ENCODE data around the gene DCC.

DCC gene

GRCh38 chr18:52605345-52605744 is 265.3 kb downstream of the DCC start:
- DNase-seq (ENCODE audit: low read depth), result no peak
- Histone ChIP-seq H3K9ac (ENCODE audit: low read length) (no peak overlapping the region), H3K4me1 (ENCODE audit: control insufficient read depth, insufficient read depth, low read length) (no peaks in the 10 kb centered on the region), H3K4me3 (ENCODE audit: low read length) (no peak overlapping the region), H3K36me3 (ENCODE audit: control insufficient read depth, insufficient read depth, low read length, severe bottlenecking) (no peaks in the 10 kb centered on the region), H3K9me3 (ENCODE audit: control insufficient read depth, low read length) (no peaks in the 10 kb centered on the region), H3K27me3 (replicated peaks; ENCODE audit: control insufficient read depth, insufficient read depth, low read length) (no peaks in the 10 kb centered on the region)

GRCh38 chr18:52607985-52608384 is 268.0 kb downstream of the DCC start:
- H3K9ac ChIP-seq (ENCODE audit: low read length), result no peak overlapping the region
- H3K27me3 ChIP-seq (replicated peaks; ENCODE audit: control insufficient read depth, insufficient read depth, low read length), result no peaks in the 10 kb centered on the region
- no peak overlapping the region for H3K4me3 ChIP-seq (ENCODE audit: low read length)
- H3K36me3 ChIP-seq (ENCODE audit: control insufficient read depth, insufficient read depth, low read length, severe bottlenecking), result no peaks in the 10 kb centered on the region
- H3K9me3 ChIP-seq (ENCODE audit: control insufficient read depth, low read length), result no peaks in the 10 kb centered on the region
- H3K4me1 ChIP-seq (ENCODE audit: control insufficient read depth, insufficient read depth, low read length), result no peaks in the 10 kb centered on the region
- DNase-seq (ENCODE audit: low read depth), result no peak

GRCh38 chr18:52610451-52611115 is 270.6 kb downstream of the DCC start:
- H3K9me3 ChIP-seq (ENCODE audit: control insufficient read depth, low read length), result no peaks in the 10 kb centered on the region
- H3K36me3 ChIP-seq (ENCODE audit: control insufficient read depth, insufficient read depth, low read length, severe bottlenecking), result no peaks in the 10 kb centered on the region

GRCh38 chr18:52612406-52612805 is 272.4 kb downstream of the DCC start:
- H3K4me3 ChIP-seq (ENCODE audit: low read length), result no peak overlapping the region
- no peaks in the 10 kb centered on the region for H3K36me3 ChIP-seq (ENCODE audit: control insufficient read depth, insufficient read depth, low read length, severe bottlenecking)
- H3K4me1 ChIP-seq (ENCODE audit: control insufficient read depth, insufficient read depth, low read length), result no peaks in the 10 kb centered on the region
- no peaks in the 10 kb centered on the region for H3K9me3 ChIP-seq (ENCODE audit: control insufficient read depth, low read length)
- H3K27me3 ChIP-seq (replicated peaks; ENCODE audit: control insufficient read depth, insufficient read depth, low read length), result no peaks in the 10 kb centered on the region
- no peak overlapping the region for H3K9ac ChIP-seq (ENCODE audit: low read length)
- no peak for DNase-seq (ENCODE audit: low read depth)

More at GRCh38 chr18:52610451-52611115, 270.6 kb downstream of the DCC start:
- Histone ChIP-seq H3K4me3 (ENCODE audit: low read length) (no peak overlapping the region), H3K4me1 (ENCODE audit: control insufficient read depth, insufficient read depth, low read length) (no peaks in the 10 kb centered on the region), H3K27me3 (replicated peaks; ENCODE audit: control insufficient read depth, insufficient read depth, low read length) (no peaks in the 10 kb centered on the region), H3K9ac (ENCODE audit: low read length) (no peak overlapping the region)
- DNase-seq (ENCODE audit: low read depth), result no peak

GRCh38 chr18:52615321-52615720 is 275.3 kb downstream of the DCC start:
- H3K4me3 ChIP-seq (ENCODE audit: low read length), result no peak overlapping the region

GRCh38 chr18:52615943-52616342 is 275.9 kb downstream of the DCC start:
- Histone ChIP-seq H3K4me3 (ENCODE audit: low read length) (no peak overlapping the region), H3K36me3 (ENCODE audit: control insufficient read depth, insufficient read depth, low read length, severe bottlenecking) (no peaks in the 10 kb centered on the region), H3K4me1 (ENCODE audit: control insufficient read depth, insufficient read depth, low read length) (no peaks in the 10 kb centered on the region), H3K27me3 (replicated peaks; ENCODE audit: control insufficient read depth, insufficient read depth, low read length) (no peaks in the 10 kb centered on the region), H3K9ac (ENCODE audit: low read length) (no peak overlapping the region), H3K9me3 (ENCODE audit: control insufficient read depth, low read length) (no peaks in the 10 kb centered on the region)
- DNase-seq (ENCODE audit: low read depth), result no peak

More at GRCh38 chr18:52615321-52615720, 275.3 kb downstream of the DCC start:
- Histone ChIP-seq H3K27me3 (replicated peaks; ENCODE audit: control insufficient read depth, insufficient read depth, low read length) (no peaks in the 10 kb centered on the region), H3K4me1 (ENCODE audit: control insufficient read depth, insufficient read depth, low read length) (no peaks in the 10 kb centered on the region), H3K36me3 (ENCODE audit: control insufficient read depth, insufficient read depth, low read length, severe bottlenecking) (no peaks in the 10 kb centered on the region), H3K9ac (ENCODE audit: low read length) (no peak overlapping the region), H3K9me3 (ENCODE audit: control insufficient read depth, low read length) (no peaks in the 10 kb centered on the region)
- no peak for DNase-seq (ENCODE audit: low read depth)

GRCh38 chr18:52617931-52618330 is 277.9 kb downstream of the DCC start:
- H3K27me3 ChIP-seq (replicated peaks; ENCODE audit: control insufficient read depth, insufficient read depth, low read length), result no peaks in the 10 kb centered on the region
- H3K36me3 ChIP-seq (ENCODE audit: control insufficient read depth, insufficient read depth, low read length, severe bottlenecking), result no peaks in the 10 kb centered on the region
- DNase-seq (ENCODE audit: low read depth), result peak; percentile 8
- H3K9me3 ChIP-seq (ENCODE audit: control insufficient read depth, low read length), result no peaks in the 10 kb centered on the region
- H3K4me1 ChIP-seq (ENCODE audit: control insufficient read depth, insufficient read depth, low read length), result no peaks in the 10 kb centered on the region
- no peak overlapping the region for H3K4me3 ChIP-seq (ENCODE audit: low read length)
- H3K9ac ChIP-seq (ENCODE audit: low read length), result no peak overlapping the region

- H3K27me3 ChIP-seq (replicated peaks; ENCODE audit: control insufficient read depth, insufficient read depth, low read length), result no peaks in the 10 kb centered on the region
- no peaks in the 10 kb centered on the region for H3K9me3 ChIP-seq (ENCODE audit: control insufficient read depth, low read length)
- no peak overlapping the region for H3K9ac ChIP-seq (ENCODE audit: low read length)
- no peaks in the 10 kb centered on the region for H3K4me1 ChIP-seq (ENCODE audit: control insufficient read depth, insufficient read depth, low read length)
- no peak for DNase-seq (ENCODE audit: low read depth)
- no peak overlapping the region for H3K4me3 ChIP-seq (ENCODE audit: low read length)
- no peaks in the 10 kb centered on the region for H3K36me3 ChIP-seq (ENCODE audit: control insufficient read depth, insufficient read depth, low read length, severe bottlenecking)
Measured at GRCh38 chr18:52620926-52621439, 281.0 kb downstream of the DCC start.

- no peak overlapping the region for H3K9ac ChIP-seq (ENCODE audit: low read length)
- H3K36me3 ChIP-seq (ENCODE audit: control insufficient read depth, insufficient read depth, low read length, severe bottlenecking), result no peaks in the 10 kb centered on the region
- no peak overlapping the region for H3K4me3 ChIP-seq (ENCODE audit: low read length)
- H3K27me3 ChIP-seq (replicated peaks; ENCODE audit: control insufficient read depth, insufficient read depth, low read length), result no peaks in the 10 kb centered on the region
- H3K4me1 ChIP-seq (ENCODE audit: control insufficient read depth, insufficient read depth, low read length), result no peaks in the 10 kb centered on the region
- H3K9me3 ChIP-seq (ENCODE audit: control insufficient read depth, low read length), result no peaks in the 10 kb centered on the region
- no peak for DNase-seq (ENCODE audit: low read depth)
Measured at GRCh38 chr18:52624702-52625101, 284.7 kb downstream of the DCC start.

- no peak overlapping the region for H3K4me3 ChIP-seq (ENCODE audit: low read length)
- H3K4me1 ChIP-seq (ENCODE audit: control insufficient read depth, insufficient read depth, low read length), result no peaks in the 10 kb centered on the region
- no peak overlapping the region for H3K9ac ChIP-seq (ENCODE audit: low read length)
- H3K27me3 ChIP-seq (replicated peaks; ENCODE audit: control insufficient read depth, insufficient read depth, low read length), result no peaks in the 10 kb centered on the region
- no peaks in the 10 kb centered on the region for H3K9me3 ChIP-seq (ENCODE audit: control insufficient read depth, low read length)
- no peaks in the 10 kb centered on the region for H3K36me3 ChIP-seq (ENCODE audit: control insufficient read depth, insufficient read depth, low read length, severe bottlenecking)
- DNase-seq (ENCODE audit: low read depth), result no peak
Measured at GRCh38 chr18:52636536-52636935, 296.5 kb downstream of the DCC start.

GRCh38 chr18:52648201-52648600 is 308.2 kb downstream of the DCC start:
- H3K9ac ChIP-seq (ENCODE audit: low read length), result no peak overlapping the region
- no peaks in the 10 kb centered on the region for H3K36me3 ChIP-seq (ENCODE audit: control insufficient read depth, insufficient read depth, low read length, severe bottlenecking)
- H3K27me3 ChIP-seq (replicated peaks; ENCODE audit: control insufficient read depth, insufficient read depth, low read length), result no peaks in the 10 kb centered on the region
- H3K4me3 ChIP-seq (ENCODE audit: low read length), result no peak overlapping the region
- no peak for DNase-seq (ENCODE audit: low read depth)
- no peaks in the 10 kb centered on the region for H3K4me1 ChIP-seq (ENCODE audit: control insufficient read depth, insufficient read depth, low read length)
- no peaks in the 10 kb centered on the region for H3K9me3 ChIP-seq (ENCODE audit: control insufficient read depth, low read length)

GRCh38 chr18:52652391-52652790 is 312.4 kb downstream of the DCC start:
- no peaks in the 10 kb centered on the region for H3K36me3 ChIP-seq (ENCODE audit: control insufficient read depth, insufficient read depth, low read length, severe bottlenecking)
- DNase-seq (ENCODE audit: low read depth), result peak; percentile 27
- no peak overlapping the region for H3K4me3 ChIP-seq (ENCODE audit: low read length)
- H3K9ac ChIP-seq (ENCODE audit: low read length), result no peak overlapping the region
- H3K27me3 ChIP-seq (replicated peaks; ENCODE audit: control insufficient read depth, insufficient read depth, low read length), result no peaks in the 10 kb centered on the region
- H3K4me1 ChIP-seq (ENCODE audit: control insufficient read depth, insufficient read depth, low read length), result no peaks in the 10 kb centered on the region
- H3K9me3 ChIP-seq (ENCODE audit: control insufficient read depth, low read length), result no peaks in the 10 kb centered on the region

All from adipocyte (in vitro differentiated cells).